Left renal pelvis (tissue), 4 donors: ENCODE results near the gene SSR4. TPM values are rescaled to one million over a fixed set of nuclear protein-coding genes. Genes with fewer than 3 reads are reported as not detected.

Source experiments
- DNase-seq, 4 donors: peaks; one replicate each; pipeline ENCODE4 v3.0.0-alpha.2; 2013; ENCODE audit warnings: low read depth in 4 of 4, low spot score in 3 of 4
- polyA plus RNA-seq, 4 donors: library from polyadenylated mRNA; unstranded; fragments of 120-200 nt; gene quantifications; one replicate each; pipeline ENCODE4 v1.2.1, GENCODE V29; 2013; ENCODE audit not compliant: insufficient read length in 4 of 4

The SSR4 gene
- polyA plus RNA-seq, 4 donors = 133 to 167 (median 150) TPM

DNA sequence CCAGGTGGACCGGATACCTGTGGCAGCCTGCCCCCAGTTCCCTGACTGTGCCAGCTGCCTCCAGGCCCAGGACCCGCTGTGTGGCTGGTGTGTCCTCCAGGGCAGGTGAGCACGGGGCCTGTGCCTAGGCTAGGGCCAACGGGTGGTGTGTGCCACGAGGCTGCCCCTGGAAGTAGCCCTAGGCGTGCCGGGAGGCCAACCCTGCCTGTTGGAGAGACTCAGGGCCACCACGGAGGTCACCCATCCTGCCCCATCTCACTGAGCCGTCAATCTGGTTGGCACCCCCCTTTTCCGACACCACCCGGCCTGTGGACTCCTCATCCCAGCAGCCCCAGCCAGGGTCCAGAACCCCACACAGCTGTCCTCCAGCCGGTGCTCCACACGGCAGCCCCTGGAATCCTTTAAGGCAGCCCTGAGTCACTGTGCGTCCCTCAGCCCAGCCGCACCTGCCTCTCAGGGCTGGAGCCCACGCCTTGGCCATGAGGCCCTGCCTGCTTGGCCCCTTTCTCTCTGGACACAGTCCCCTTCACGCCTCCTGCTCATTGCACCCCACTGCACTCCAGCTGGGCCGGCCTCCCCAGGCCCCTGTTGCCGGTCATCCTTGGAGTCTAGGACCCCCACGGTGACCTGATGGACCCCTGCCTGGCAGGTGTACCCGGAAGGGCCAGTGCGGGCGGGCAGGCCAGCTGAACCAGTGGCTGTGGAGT is 25.2 kb upstream of the SSR4 start:
- no peak for DNase-seq

DNA sequence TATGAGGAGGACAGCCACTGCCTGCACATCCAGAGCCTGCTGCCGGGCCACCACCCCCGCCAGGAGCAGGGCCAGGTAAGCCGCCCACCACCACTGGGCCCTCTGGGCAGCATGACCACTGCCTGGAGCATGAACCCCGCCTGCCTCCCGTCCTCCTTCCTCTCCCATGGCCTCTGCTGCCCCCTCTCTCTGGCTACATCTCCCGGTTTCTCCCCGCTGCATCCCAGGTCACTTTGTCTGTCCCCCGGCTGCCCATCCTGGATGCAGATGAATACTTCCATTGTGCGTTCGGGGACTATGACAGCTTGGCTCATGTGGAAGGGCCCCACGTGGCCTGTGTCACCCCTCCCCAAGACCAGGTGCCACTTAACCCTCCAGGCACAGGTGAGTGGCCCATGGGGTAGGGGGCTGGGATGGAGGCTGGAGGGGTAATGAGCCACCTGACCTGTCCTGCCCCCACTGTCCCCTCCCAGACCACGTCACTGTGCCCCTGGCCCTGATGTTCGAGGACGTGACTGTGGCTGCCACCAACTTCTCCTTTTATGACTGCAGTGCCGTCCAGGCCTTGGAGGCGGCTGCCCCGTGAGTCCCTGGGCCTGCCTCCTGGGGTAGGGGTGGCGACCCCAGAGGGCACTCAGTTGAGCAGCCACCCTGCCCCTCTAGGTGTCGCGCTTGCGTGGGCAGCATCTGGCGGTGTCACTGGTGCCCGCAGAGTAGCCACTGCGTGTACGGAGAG is 24.4 kb upstream of the SSR4 start:
- no peak for DNase-seq

DNA sequence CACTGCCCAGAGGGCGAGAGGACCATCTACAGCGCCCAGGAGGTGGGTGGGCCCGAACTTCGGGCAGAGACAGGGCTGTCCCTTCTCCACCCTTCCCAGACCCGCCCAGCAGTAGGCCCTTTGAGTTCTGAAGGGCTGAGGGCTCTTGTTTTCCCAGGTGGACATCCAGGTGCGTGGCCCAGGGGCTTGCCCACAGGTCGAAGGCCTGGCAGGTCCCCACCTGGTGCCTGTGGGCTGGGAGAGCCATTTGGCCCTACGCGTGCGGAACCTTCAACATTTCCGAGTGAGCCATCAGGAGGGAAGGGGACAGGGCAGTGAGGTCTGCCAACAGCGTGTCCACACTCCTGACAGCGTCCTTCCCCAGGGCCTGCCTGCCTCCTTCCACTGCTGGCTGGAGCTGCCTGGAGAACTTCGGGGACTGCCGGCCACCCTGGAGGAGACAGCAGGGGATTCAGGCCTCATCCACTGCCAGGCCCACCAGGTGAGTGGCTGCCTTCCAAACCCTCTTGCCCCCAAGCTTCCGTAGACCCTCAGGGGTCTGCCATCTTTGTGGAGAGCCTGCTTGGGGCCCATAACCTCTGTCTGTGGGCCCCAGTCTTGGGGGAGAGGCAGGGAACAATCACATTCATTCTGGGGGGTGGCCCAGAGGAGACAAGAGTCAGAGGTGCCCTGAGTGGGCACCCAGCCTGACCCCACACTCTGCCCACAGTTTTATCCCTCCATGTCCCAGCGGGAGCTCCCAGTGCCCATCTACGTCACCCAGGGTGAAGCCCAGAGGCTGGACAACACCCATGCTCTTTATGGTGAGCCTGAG is 23.7 kb upstream of the SSR4 start:
- no peak for DNase-seq

DNA sequence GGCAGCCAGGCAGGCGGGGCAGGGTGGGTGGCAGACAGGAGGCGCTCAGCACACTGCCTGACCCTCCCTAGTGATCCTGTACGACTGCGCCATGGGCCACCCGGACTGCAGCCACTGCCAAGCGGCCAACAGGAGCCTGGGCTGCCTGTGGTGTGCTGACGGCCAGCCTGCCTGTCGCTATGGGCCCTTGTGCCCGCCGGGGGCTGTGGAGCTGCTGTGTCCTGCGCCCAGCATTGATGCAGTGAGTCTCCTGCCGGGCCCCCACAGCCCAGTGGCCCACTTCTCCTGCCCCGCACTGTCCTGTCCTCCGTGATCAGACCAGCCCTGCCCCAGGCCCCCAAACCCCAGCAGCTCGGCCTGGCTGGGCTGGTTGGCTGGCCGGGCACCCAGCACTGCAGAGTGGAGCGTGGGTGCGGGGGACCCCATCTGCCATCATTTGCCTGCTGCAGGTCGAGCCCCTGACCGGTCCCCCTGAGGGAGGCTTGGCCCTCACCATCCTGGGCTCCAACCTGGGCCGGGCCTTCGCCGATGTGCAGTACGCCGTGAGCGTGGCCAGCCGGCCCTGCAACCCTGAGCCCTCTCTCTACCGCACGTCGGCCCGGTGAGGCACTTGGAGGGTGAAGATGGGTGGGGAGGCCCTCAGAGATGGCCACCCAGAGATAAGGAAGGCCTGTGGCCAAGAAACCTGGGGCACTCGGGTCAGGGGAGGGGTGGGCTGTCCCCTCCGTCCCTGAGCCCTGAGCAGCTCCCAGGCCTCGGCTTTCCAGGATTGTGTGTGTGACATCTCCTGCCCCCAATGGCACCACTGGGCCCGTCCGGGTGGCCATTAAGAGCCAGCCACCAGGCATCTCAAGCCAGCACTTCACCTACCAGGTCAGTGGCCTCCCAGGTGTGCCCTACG is 22.8 kb upstream of the SSR4 start:
- DNase-seq = no peak

- DNase-seq = no peak
Measured at GRCh38 chrX:153772316-153773217, 21.9 kb upstream of the SSR4 start.

GRCh38 chrX:153773218-153773611 is 21.3 kb upstream of the SSR4 start:
- DNase-seq = no peak

GRCh38 chrX:153773741-153774575 is 20.5 kb upstream of the SSR4 start:
- DNase-seq = no peak

GRCh38 chrX:153774576-153775292 is 19.7 kb upstream of the SSR4 start:
- no peak for DNase-seq

- DNase-seq = no peak
Measured at GRCh38 chrX:153775293-153776119, 19.0 kb upstream of the SSR4 start.

- no peak for DNase-seq
Measured at GRCh38 chrX:153776120-153776599, 18.3 kb upstream of the SSR4 start.

- DNase-seq = no peak
Measured at GRCh38 chrX:153776611-153777045, 17.8 kb upstream of the SSR4 start.

GRCh38 chrX:153777261-153778090 is 17.0 kb upstream of the SSR4 start:
- DNase-seq = no peak

DNA sequence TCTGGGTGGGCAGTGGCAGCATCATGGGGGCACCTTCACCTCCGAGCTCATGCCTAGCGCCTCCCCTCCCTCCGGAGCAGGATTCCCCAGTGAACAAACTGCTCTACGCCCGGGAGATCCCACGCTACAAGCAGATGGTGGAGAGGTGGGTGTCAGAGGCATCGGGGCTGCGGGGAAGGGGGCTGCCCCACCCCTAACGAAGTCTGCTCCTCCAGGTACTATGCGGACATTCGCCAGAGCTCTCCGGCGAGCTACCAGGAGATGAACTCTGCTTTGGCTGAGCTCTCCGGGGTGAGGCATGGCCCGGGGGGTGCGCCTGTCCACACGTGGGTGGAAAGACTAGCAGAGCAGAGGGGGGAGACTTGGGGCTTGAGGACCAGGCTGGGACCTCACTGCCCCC is 16.3 kb upstream of the SSR4 start:
- no peak for DNase-seq

DNA sequence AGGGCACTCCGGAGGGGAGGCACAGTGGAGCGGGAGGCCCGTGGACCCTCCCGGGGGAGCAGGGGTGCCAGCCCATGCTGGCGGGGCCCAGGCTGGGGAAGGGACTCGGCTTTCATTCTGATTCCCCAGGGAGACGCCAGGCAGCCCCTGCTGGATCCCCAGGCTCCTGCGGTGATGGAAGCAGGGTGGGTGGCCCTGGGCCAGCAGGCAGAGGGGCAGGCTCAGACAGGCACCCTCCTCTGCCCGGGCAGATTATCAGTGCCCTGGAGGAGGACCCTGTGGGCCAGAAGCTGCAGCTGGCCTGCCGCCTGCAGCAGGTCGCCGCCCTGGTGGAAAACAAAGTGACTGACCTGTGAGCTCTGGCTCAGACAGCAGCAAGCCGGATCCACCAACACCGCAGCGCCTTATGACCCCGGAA is 15.8 kb upstream of the SSR4 start:
- no peak for DNase-seq

GRCh38 chrX:153779891-153780677 is 14.4 kb upstream of the SSR4 start:
- DNase-seq = no peak
